HL-60/S4 treated with phorbol 12-myristate 13-acetate at 8.2 ng/mL for 4 days and 3 days (cell line): ENCODE results near the gene TBC1D16.

Experiments
- in situ Hi-C: fragments of 300-500 bp; cut with MboI; formaldehyde crosslinking; loops from 2 replicates; pipeline ENCODE4 v1.15.0; 2022; ENCODE audit warnings: low sequenced_read_pairs

TBC1D16 gene

DNA sequence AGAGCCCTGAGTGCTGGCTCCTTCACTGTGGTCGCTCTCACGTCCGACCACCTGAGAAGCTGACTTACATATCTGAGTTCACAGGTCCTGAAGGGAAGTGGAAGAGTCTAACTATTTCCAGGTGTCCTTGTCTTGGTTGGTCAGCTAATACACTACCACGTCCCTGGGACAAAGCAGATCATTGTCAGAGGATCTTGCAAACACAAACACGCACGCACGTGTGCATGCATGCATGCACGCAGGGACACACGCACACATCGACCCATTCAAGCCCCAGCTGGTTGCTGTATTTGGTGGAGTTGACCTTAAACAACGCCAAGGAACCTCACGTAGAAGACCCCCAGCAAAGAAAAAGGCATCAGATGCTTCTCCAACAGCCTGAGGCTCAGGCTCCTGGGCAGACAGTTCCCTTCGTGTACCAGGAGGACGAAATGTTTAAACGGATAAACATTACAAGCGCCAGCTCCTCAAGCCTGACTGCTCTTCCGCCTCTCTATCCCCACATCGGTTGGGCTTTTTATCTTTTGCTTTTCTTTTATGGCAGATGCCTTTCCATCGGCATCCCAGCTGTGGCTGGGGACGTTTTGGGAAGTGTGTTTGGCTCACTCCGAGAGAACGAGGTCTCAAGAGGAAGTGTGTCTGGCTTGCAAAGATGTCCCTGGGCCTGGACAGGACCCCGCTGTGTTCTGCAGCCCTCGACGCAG, 95.8 kb downstream of the TBC1D16 start:
- in situ Hi-C loops: no loop called here

DNA sequence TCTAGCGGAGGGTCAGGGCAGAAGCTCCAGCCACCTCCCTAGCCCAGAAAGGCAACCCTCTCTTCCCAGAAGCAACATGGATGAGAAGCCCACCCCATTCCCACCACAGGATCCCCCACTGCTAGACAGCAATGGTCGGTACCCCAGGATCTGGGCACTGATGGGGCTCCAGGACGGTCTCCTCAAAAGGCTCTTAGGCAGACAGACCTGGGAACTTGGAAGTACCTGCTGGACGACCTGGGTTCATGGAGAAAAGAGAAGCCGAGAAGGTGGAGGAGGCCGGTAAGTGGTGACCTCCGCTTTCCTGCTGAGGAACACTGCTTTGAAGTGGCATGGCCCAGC, 96.6 kb downstream of the TBC1D16 start:
- in situ Hi-C loops: no loop called here

GRCh38 chr17:79938336-79939093, 97.2 kb downstream of the TBC1D16 start:
- in situ Hi-C loops: no loop called here

DNA sequence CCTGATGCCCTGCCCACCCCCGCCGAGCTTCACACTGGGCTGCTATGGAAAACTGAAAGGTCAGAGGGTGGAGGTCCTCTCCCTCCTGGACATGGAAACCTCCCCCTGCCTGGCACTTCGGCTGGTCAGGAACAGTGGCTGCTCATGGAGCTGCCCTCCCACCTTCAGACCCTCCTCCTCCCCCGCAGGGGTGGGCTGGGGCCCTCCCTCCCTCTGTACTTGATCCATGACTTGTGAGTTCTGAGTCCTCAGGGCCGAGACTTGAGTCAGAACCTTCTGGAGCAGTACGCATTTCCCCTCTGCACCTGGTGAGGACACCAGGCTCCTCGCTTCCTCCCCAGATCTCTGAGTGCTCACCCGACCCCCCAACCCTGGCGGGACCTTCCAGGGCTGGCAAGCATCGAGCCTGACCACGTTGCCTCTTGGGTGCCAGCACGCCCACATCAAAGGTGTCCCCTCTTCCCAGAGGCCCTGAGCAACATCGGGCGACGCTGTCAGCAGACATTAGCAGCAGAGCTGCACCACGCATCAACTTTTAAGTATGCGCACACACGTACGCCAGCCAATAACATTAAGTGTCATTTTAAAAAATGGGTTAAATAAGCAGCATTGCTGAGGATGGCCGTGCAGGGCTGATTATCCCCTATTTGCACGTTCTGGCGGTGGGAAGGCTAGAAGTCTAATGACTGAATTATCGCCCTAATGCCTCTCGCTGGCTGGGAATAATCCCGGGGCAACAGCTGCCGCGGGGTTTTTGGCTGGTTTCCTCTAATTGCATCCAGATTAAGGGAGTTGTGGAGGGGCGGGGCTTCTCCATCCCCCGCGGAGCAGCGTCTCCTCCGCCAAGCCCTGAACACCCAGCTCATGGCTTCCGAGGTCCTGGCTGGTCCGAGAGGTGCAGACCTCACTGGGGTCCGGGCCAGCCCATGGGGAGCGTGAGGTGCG, 98.0 kb downstream of the TBC1D16 start:
- in situ Hi-C loops: no loop called here

GRCh38 chr17:79936641-79937381, 98.9 kb downstream of the TBC1D16 start:
- in situ Hi-C loops: no loop called here

GRCh38 chr17:79936050-79936449, 99.6 kb downstream of the TBC1D16 start:
- in situ Hi-C loops: no loop called here

GRCh38 chr17:79935197-79935885, 100.3 kb downstream of the TBC1D16 start:
- in situ Hi-C loops: no loop called here

DNA sequence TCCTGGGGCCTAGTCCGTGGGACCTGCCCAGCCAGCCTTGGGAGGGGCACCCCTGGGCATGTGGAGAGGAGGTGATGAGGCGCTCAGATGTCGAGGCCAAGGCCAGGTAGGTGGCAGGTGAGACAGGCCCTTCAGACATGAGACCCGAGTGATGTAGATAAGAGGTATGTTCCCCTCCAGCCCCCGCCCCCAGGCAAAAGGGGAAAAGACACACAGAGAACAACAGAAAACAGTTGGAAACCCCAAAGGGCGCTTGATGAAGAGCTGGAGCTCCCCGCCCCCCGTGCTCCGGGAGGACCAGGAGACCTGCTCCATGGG, 101.1 kb downstream of the TBC1D16 start:
- in situ Hi-C loops: no loop called here

GRCh38 chr17:79933863-79934652, 101.6 kb downstream of the TBC1D16 start:
- in situ Hi-C loops: no loop called here

DNA sequence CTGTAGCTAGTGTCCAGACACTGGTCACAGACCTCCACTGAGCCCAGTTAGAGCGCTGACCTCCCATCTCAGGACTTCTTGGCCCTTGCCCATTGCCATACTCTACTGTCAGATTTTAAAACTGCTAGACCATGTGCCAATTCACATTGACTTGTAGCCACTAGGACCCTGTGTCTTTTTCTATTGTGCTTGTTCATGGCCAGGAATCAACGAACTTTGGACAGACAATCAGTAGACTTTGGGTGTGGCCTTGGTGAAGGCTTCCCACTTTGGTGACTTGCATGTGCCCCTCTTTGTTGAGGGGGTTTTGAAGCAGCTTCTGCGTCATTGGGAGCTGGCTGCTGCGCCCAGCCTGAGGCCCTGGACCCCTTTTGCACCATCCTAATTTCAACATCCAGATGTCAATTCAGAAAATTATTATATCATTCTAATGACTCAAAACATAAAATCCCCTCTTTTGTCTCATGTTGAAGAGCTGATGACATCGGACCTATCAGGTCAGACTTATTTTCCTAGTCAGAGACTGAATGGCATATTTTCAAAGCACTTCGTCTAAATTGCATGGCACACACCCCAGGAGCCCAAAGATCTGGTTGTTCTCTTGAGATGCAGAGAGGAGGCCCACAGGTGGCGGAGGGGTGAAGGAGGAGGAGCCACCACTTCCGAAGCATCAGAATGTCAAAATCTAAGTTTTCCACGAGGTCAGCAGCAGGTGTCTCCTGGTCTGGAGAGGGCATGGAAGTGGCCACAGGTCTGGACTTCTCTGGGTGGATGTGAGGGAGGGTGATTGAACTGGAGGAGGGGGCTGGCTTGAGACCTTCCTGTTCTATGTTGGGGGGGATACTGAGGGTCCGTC, 103.0 kb downstream of the TBC1D16 start:
- in situ Hi-C loops: no loop called here

- in situ Hi-C loops: no loop called here
Measured at GRCh38 chr17:79931817-79932309, 103.8 kb downstream of the TBC1D16 start.

DNA sequence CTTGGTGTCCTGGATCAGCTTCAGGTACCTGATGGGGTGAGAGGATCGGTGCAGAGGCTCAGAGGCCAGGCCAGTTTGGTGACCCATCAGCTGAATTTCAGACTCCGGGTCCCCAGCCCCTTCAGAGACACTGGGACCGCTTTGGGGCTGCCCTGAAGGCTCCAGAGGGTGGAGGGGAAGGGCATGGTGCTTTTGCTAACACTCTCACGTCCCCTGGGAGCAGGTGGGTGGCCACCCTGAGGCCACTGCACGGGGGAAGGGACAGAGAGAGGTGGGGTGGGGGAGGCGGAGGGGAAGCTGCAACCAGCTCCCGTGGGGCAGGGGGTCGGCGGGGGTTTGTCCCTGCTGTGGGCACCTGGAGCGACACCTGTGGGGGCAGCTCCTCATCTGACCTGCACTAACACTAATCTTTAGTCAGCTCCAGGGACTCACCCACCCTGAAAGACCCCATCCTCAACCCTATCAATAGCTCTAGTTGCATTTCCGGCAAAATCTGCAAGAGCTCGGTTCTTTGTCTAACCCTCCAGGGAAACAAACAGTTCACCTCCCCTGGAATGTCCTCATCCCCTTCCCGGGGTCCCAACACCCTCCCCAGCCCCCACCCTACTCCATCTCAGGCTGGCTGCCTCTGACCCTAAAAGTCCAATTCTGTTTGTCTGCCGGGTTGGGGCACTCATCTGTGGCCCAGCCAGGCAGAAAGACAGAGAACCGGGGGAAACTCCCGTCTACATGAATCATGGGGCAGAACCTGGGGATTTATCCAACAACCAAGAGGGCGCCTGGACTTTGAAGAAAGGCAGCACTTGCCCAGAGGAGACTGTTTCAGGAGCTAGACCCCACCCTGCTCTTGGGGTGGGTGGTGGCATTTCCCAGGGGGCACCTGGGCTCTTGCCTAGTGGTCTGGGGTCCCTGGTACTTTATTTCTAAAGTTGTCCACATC, 104.5 kb downstream of the TBC1D16 start:
- in situ Hi-C loops: no loop called here

GRCh38 chr17:79930062-79930876, 105.4 kb downstream of the TBC1D16 start:
- in situ Hi-C loops: no loop called here

DNA sequence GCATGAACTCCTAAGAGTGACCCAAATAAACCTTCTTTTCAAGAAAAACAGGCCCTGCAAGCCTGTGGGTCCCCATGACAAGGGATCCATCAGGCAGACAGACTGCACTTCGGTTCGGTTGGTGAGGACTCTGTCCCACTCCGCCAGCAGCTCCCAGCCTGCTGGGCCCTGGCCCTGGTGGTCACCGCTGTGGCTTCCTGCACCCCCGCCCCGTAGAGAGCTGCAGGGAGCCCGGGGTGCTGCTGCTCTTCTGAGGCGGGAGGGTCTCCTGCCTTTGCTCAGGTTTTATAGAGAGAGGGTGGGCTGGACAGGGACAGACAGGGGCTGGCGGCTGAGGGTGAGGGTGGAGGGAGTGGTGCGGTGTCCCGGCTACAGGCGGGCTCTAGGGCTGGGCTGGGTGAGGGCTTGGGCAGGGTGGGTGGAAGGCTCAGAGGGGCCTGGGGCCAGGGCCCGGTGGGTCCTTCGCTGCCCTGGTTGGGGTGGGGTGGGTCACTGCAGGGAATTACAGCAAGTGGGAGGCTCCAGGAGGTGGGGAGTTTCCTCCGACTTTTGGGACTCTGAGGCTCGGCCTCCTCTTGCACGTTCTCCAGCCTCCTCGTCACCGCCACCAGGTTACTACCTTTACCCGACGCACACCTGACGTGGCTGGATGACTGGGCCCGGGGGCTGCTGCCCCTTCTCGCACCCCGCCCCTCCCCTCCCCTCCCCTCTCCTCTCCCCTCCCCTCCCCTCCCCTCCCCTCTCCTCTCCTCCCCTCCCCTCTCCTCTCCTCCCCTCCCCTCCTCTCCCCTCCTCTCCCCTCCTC, 106.2 kb downstream of the TBC1D16 start:
- in situ Hi-C loops: no loop called here

DNA sequence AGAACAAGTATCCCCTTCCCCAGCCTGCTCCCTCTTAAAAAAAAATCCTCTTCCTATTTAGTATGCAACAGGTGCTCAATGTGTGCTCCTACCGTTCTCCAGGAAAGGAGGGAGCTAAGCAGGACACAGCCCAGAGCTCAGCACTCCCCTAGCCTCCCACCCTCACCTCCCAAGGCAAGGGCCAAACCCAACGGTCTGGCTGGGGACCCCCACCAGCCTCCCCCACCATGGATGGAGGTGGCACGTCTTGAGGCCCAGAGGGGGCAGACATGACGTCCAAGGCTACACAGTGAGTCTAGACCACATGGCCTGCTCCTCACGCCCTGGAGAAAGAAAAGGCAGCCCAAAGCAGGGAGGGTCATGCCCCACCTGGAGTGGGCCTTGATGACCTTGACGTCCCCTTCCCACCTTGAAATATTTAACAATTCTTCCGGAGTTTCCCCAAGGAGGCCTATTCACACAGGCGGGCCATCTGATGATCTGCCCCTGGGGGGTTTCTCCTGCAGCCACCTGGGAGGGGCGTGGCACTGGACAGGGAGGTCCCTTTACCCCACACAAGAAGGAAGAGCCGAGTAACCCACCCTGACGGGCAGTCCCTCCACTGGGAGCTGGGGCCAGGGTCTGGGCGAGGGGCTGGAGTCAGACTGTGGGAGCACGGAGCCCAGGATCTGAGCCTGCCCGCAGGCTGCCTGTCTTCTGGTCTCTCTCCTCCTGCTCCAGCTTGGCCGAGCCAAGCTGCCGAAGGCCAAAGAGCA, 107.0 kb downstream of the TBC1D16 start:
- in situ Hi-C loops: no loop called here
